NCI-H146 treated with DMSO at 0.1 percent for 48 hours (cell line): ENCODE measurements around the gene ZFP36.
"Not testable (repeated sequence)": the region's sequence is repeated elsewhere in the genome, so short reads cannot be mapped to it uniquely, and the experiment has no call there.

Experiments
- DNase-seq: peaks from one replicate; lab custom pipeline; 2025; ENCODE audit not compliant: unreplicated experiment; lab: John Stamatoyannopoulos, UW

ZFP36 gene

DNA sequence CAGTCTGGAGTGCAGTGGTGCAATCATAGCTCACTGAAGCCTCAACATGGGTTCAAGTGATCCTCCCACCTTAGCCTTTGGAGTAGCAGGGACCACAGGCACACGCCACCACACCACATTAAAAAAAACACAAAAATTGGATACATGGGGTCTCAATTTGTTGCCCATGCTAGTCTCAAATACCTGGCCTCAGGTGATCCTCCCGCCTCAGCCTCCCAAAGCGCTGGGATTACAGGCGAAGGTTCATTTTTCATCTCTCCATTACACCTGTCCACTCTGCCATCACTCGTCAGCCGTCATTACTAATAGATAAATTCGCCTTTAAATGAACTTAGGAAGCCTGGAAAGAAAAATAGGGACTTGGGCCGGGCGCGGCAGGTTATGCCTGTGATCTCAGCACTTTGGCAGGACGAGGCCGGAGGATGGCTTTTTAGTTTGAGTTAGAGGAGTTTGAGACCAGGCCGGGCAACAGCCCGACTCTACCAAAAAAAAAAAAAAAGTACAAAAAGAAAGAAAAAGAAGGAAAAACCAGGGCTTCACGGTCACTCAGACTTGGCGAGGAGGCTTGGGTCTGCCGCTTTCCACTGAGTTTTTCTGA is 38.0 kb downstream of the ZFP36 start:
- no peak for DNase-seq

DNA sequence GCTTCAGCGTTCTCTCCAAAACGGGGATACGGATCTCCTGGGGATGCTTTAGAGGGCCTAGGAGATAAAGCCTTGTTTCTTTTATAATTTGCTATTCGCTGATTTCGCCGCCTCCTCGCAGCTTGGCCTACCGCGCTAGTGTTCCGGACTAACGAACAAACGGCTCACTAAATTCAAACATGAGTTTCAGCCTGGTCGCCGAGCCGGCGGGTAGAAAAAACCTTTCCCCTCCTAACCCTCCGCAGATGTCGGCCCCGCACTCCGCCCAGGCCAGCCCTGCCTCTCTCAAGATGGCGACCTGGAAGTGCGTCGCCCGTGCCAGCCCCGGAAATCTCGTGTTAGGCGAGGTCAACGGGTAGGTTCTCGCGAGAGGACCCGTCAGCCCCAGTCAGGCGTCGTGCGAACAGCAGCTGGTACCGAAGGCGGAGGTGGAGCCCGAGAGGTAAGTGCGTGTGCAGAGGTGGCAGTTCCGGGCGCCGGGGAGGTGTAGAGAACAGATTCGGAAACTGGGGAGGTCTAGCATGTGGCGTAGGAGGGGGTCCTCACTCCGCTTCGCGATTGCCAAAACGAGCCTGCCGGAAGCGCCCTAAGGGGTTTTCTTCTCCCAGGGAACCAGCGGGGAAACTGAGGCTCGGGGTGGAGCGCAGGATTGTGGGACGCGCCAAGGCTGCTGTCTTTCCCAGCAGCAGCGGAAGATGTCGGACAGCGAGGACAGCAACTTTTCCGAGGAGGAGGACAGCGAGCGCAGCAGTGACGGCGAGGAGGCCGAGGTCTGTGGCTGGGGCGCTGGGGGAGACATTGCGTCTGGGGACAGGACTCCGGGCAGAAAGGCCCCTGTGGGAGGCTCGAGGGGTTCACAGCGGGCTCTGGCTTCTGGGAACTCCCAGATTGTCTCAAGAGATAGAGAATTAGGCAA is 38.8 kb downstream of the ZFP36 start, which contains the start of gene SUPT5H:
Gene SUPT5H (plus strand): TSS at position 387 of the 916 bp plus-strand sequence. CDS start 309 bp downstream, at position 696.
- peak; percentile 96 for DNase-seq

DNA sequence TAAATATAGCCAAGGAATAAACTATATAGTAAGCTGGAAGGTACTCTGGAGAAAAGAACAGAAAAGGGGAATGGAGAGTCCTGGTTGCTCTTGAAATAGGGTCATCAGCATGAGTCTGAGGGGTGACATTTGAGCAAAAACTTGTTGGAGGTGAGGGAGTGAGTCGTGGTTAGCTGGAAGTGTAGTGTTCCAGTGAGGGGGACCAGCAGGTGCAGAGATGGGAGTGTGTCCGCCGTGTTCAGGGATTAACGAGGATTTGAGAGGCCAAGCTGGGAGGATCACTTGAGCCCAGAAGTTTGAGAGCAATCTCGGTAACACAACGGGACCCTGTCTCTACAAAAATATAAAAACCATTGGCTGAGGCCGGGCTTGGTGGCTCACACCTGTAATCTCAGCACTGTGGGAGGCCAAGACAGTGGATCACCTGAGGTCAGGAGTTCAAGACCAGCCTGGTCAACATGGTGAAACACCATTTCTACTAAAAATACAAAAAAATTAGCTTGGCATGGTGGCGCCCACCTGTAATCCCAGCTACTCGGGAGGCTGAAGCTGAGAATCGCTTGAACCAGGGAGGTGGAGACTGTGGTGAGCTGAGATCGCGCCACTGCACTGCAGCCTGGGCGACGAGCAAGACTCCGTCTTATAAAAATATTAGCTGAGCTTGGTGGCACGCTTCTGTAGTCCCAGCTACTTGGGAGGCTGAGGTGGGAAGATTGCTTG is 39.9 kb downstream of the ZFP36 start:
- DNase-seq, result no peak

DNA sequence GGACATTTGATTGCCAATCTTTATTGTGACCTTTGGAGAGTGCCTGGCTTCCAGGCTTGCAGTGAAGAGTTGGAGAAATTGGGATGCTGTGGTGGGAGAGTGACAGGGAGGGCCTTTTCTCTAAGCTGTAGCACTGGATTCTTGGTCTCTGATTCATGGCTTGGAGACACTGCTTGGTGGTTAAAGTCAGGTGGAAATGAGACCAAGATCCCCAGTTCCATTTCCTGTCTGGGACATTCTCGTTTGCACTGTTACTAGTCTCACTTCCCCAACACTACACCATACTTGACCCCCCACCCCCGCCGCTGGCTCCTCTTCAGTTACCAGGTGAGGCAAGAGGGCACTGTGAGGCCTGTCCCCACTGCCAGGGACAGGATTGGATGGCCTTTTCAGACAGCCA is 41.6 kb downstream of the ZFP36 start:
- no peak for DNase-seq

DNA sequence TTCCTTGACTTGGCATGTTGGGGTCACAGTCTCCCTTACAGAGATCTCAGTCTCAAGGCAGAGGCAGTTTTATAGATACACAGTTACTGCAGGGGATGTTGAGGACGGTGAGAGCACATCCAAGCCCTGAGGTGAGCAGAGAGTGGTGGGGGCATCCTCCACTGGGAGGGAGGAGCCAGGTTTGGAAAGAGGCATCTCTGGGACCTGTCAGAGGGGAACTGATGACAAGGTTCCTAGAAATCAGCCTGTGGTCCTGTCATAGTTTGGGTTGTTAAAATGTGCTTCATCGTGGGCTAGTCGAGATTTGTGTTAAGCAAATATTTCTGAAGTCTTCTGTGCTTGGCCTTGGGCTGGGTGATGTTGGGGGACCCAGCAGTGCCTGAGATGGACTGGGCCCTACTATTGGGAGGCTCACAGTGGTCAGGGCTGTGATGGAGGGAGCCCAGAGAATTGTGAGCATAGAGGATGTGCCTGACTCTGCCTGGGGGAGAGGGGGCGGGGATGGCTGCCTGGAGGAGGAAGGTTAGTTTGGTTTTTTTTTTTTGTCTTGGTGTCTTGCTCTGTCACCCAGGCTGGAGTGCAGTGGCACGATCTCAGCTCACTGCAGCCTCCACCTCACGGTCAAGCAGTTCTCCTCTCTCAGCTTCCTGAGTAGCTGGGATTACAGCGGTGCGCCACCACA is 42.6 kb downstream of the ZFP36 start:
- no peak for DNase-seq

DNA sequence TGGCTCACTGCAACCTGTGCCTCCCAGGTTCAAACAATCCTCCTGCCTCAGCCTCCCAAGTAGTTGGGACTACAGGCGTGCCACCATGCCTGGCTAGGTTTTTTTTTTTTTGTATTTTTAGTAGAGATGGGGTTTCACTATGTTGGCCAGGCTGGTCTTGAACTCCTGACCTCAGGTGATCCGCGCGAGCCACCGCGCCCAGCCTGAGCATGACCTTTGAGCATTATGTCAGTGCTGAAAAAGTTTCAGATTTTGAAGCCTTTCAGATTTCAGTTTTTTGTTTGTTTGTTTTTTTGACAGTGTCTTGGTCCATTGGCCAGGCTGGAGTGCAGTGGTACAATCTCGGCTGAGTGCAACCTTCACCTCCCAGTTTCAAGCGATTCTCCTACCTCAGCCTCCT is 44.6 kb downstream of the ZFP36 start:
- not testable (repeated sequence) for DNase-seq
